DND-41 (cell line): ENCODE results near the gene SP5.

Source experiments
- ATAC-seq: fragments of 200-7000 bp; cut with Tn5 transposase; 3 replicates; pipeline ENCODE4 v1.9.1; 2021; ENCODE audit warnings: low read depth; ENCODE audit not compliant: insufficient read depth
- DNase-seq: peaks from one replicate; pipeline ENCODE4 v3.0.0-alpha.2; 2020
- H2AFZ ChIP-seq: 2 replicates; pipeline ENCODE4 v1.6.0; 2012; ENCODE audit warnings: low read depth, low read length
- H3K27ac ChIP-seq: 2 replicates; pipeline ENCODE4 v1.5.1; 2012; ENCODE audit warnings: low read length, inconsistent platforms
- H3K27me3 ChIP-seq: fragments of 200-600 bp; sonication (generic); 2 replicates; pipeline ENCODE4 v1.6.0; 2012; ENCODE audit warnings: low read length, mild to moderate bottlenecking, inconsistent platforms; ENCODE audit not compliant: insufficient read depth, poor library complexity
- H3K36me3 ChIP-seq: 2 replicates; pipeline ENCODE4 v1.5.1; 2012; ENCODE audit warnings: low read length, inconsistent platforms; ENCODE audit not compliant: insufficient read depth
- H3K4me1 ChIP-seq: 2 replicates; pipeline ENCODE4 v1.5.1; 2012; ENCODE audit warnings: mild to moderate bottlenecking, low read length; ENCODE audit not compliant: insufficient read depth
- H3K4me2 ChIP-seq: 2 replicates; pipeline ENCODE4 v1.6.0; 2012; ENCODE audit warnings: mild to moderate bottlenecking, moderate library complexity, low read length, inconsistent platforms; ENCODE audit not compliant: insufficient read depth
- H3K4me3 ChIP-seq, 2 experiments: fragments of 200-600 bp in 1 of 2; shearing (Covaris generic) in 1 of 2; 2 replicates each; pipeline ENCODE4 v1.5.1; 2012 to 2016; ENCODE audit warnings: inconsistent platforms in 2 of 2, low read length in 2 of 2, mild to moderate bottlenecking in 2 of 2, low read depth in 1 of 2, moderate library complexity in 1 of 2
- H3K79me2 ChIP-seq: 2 replicates; pipeline ENCODE4 v1.6.0; 2012; ENCODE audit warnings: low read length, inconsistent platforms; ENCODE audit not compliant: insufficient read depth
- H3K9ac ChIP-seq: 2 replicates; pipeline ENCODE4 v1.6.0; 2012; ENCODE audit warnings: low read depth, mild to moderate bottlenecking, inconsistent platforms, low read length, moderate library complexity
- H3K9me3 ChIP-seq: 2 replicates; pipeline ENCODE4 v1.5.1; 2012; ENCODE audit warnings: low read length, moderate library complexity, mild to moderate bottlenecking, inconsistent platforms; ENCODE audit not compliant: insufficient read depth, severe bottlenecking
- H4K20me1 ChIP-seq: 2 replicates; pipeline ENCODE4 v1.6.0; 2012; ENCODE audit warnings: low read length; ENCODE audit not compliant: insufficient read depth
- EZH2 ChIP-seq: IDR thresholded peaks from 3 replicates; pipeline ENCODE4 v1.6.1; 2012; ENCODE audit warnings: borderline replicate concordance, low read depth, mild to moderate bottlenecking, moderate library complexity, low read length, inconsistent platforms; ENCODE audit not compliant: severe bottlenecking
- TF ChIP-seq, protein P1 (sequence below): IDR thresholded peaks from 2 replicates; pipeline ENCODE4 v1.5.1; 2012; ENCODE audit warnings: borderline replicate concordance, low read length, moderate library complexity, mild to moderate bottlenecking; ENCODE audit not compliant: poor library complexity, severe bottlenecking; ENCODE audit errors: extremely low read depth

Gene SP5

GRCh38 chr2:170742000-170742399, 26.9 kb downstream of the SP5 start:
- no peak for TF ChIP-seq EZH2
- TF ChIP-seq, protein P1, sequence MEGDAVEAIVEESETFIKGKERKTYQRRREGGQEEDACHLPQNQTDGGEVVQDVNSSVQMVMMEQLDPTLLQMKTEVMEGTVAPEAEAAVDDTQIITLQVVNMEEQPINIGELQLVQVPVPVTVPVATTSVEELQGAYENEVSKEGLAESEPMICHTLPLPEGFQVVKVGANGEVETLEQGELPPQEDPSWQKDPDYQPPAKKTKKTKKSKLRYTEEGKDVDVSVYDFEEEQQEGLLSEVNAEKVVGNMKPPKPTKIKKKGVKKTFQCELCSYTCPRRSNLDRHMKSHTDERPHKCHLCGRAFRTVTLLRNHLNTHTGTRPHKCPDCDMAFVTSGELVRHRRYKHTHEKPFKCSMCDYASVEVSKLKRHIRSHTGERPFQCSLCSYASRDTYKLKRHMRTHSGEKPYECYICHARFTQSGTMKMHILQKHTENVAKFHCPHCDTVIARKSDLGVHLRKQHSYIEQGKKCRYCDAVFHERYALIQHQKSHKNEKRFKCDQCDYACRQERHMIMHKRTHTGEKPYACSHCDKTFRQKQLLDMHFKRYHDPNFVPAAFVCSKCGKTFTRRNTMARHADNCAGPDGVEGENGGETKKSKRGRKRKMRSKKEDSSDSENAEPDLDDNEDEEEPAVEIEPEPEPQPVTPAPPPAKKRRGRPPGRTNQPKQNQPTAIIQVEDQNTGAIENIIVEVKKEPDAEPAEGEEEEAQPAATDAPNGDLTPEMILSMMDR = no peak
- H3K4me2 ChIP-seq = no peak overlapping the region
- no peaks in the 10 kb centered on the region for H4K20me1 ChIP-seq
- H3K9ac ChIP-seq = no peak overlapping the region
- H3K79me2 ChIP-seq = no peaks in the 10 kb centered on the region
- ATAC-seq = no peak
- H2AFZ ChIP-seq = no peak overlapping the region
- H3K36me3 ChIP-seq = no peaks in the 10 kb centered on the region
- H3K4me1 ChIP-seq = no peaks in the 10 kb centered on the region
- no peak overlapping the region for H3K4me3 ChIP-seq
- H3K27ac ChIP-seq = no peak overlapping the region
- H3K27me3 ChIP-seq = peaks cover 13% of the 10 kb centered on the region
- H3K9me3 ChIP-seq = no peaks in the 10 kb centered on the region
- DNase-seq = no peak

DNA sequence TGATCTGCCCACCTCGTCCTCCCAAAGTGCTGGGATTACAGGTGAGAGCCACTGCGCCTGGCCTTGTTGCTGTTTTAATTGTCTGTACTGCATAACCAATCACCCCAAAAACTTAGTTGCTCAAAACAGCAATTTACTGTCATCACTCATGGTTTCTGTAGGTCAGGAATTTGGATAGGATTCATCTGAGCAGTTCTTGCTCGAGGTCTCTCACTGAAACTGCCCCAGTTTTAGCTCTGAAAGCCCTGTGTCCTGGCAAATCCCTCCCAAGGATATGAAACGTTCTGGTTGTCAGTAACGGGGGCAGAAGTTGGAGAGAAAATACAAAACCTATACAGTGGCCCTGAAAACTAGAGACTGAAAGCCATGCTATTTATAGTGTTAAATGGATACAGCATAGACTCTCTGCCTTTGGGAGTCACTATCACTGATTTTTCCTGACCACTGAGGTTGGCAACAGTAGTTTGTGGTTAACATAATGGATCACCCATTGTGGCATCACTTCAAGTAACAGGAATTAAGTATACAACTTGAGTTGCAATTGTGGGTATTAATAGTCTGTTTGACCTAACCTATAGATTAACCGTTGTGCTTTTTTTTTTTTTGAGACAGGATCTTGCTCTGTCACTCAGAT, 27.9 kb downstream of the SP5 start:
- DNase-seq (no peak), ATAC-seq (no peak)
- Histone ChIP-seq H3K27ac (no peak overlapping the region), H3K27me3 (peaks cover 13% of the 10 kb centered on the region), H2AFZ (no peak overlapping the region), H3K36me3 (no peaks in the 10 kb centered on the region), H3K4me1 (no peaks in the 10 kb centered on the region), H3K79me2 (no peaks in the 10 kb centered on the region), H3K9ac (no peak overlapping the region), H3K4me2 (no peak overlapping the region), H3K4me3 (no peak overlapping the region), H3K9me3 (no peaks in the 10 kb centered on the region), H4K20me1 (peaks cover 3% of the 10 kb centered on the region; the same call in 1 of the 2 replicates)
- TF ChIP-seq EZH2 = no peak
- TF ChIP-seq, protein P1 = no peak

DNA sequence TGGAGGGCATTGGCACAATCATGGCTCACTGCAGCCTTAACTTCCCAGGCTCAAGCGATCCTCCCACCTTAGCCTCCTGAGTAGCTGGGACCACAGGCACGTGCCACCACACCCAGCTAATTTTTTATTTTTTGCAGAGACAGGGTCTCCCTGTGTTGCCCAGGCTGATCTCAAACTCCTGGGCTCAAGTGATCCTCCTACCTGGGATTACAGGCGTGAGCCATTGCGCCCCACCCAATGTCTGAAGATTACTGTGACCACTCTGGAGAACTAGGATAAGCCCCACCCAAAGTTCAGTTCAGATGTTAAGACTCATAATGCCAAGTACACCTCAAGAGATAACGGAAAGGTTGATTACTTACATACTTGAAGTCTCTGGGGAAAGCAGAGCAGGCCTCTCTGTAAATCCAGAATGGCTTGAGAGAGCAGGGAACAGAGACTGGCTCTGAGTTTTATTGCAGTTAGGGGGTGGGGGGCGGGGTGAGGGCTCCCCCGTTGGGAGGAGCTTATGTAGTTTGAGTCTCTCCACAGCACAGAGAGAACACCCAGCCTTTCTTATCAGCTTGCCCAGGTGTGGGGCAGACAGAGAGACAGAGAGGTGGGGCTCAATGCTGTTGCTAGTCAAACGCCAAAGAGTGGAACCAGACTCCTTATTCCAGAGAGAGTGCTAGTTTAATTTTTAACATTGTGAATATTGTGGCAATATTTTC, 28.5 kb downstream of the SP5 start:
- Histone ChIP-seq H3K79me2 (no peaks in the 10 kb centered on the region), H3K9ac (no peak overlapping the region), H3K27ac (no peak overlapping the region), H3K9me3 (no peaks in the 10 kb centered on the region), H2AFZ (no peak overlapping the region), H3K4me2 (no peak overlapping the region), H3K27me3 (peaks cover 18% of the 10 kb centered on the region), H3K36me3 (no peaks in the 10 kb centered on the region), H3K4me1 (no peaks in the 10 kb centered on the region), H4K20me1 (peaks cover 3% of the 10 kb centered on the region; the same call in 1 of the 2 replicates), H3K4me3 (no peak overlapping the region)
- ATAC-seq = no peak
- no peak for TF ChIP-seq EZH2
- TF ChIP-seq, protein P1 = no peak
- no peak for DNase-seq
